HL-60/S4 (cell line): ENCODE results near the gene ATXN2.
"Not testable (repeated sequence)": the region's sequence is repeated elsewhere in the genome, so short reads cannot be mapped to it uniquely, and the experiment has no call there.

Experiments
- in situ Hi-C: fragments of 300-500 bp; cut with MboI; formaldehyde crosslinking; loops from 2 replicates; pipeline ENCODE4 v1.14.3; 2022; ENCODE audit warnings: low sequenced_read_pairs

The ATXN2 gene

GRCh38 chr12:111602348-111602747 lies 3.2 kb upstream of the ATXN2 start:
- in situ Hi-C loops: no loop called here

GRCh38 chr12:111600986-111601385 lies 1.9 kb upstream of the ATXN2 start:
- in situ Hi-C loops: not testable (repeated sequence)

- in situ Hi-C loops: no loop called here
Measured at GRCh38 chr12:111600205-111600642, 1.1 kb upstream of the ATXN2 start.

- in situ Hi-C loops: no loop called here
Measured at GRCh38 chr12:111599453-111600204, 514 bp upstream of the ATXN2 start.

GRCh38 chr12:111597831-111598636 lies 1.1 kb downstream of the ATXN2 start:
- in situ Hi-C loops: no loop called here

GRCh38 chr12:111596985-111597830 lies 1.9 kb downstream of the ATXN2 start:
- in situ Hi-C loops: no loop called here

- in situ Hi-C loops: not testable (repeated sequence)
Measured at GRCh38 chr12:111595341-111595835, 3.7 kb downstream of the ATXN2 start.

- in situ Hi-C loops: not testable (repeated sequence)
Measured at GRCh38 chr12:111591399-111592010, 7.6 kb downstream of the ATXN2 start.

- in situ Hi-C loops: no loop called here
Measured at GRCh38 chr12:111590552-111590951, 8.6 kb downstream of the ATXN2 start.

GRCh38 chr12:111589601-111590000 lies 9.5 kb downstream of the ATXN2 start:
- in situ Hi-C loops: no loop called here

- in situ Hi-C loops: no loop called here
Measured at GRCh38 chr12:111588010-111588409, 11.1 kb downstream of the ATXN2 start.

- in situ Hi-C loops: no loop called here
Measured at GRCh38 chr12:111586986-111587385, 12.1 kb downstream of the ATXN2 start.

- in situ Hi-C loops: no loop called here
Measured at GRCh38 chr12:111585690-111586089, 13.4 kb downstream of the ATXN2 start.

- in situ Hi-C loops: no loop called here
Measured at GRCh38 chr12:111584959-111585358, 14.2 kb downstream of the ATXN2 start.

GRCh38 chr12:111583506-111583905 lies 15.6 kb downstream of the ATXN2 start:
- in situ Hi-C loops: not testable (repeated sequence)

- in situ Hi-C loops: no loop called here
Measured at GRCh38 chr12:111582133-111582747, 16.9 kb downstream of the ATXN2 start.

GRCh38 chr12:111581434-111582132 lies 17.5 kb downstream of the ATXN2 start:
- in situ Hi-C loops: no loop called here

GRCh38 chr12:111580737-111581136 lies 18.4 kb downstream of the ATXN2 start:
- in situ Hi-C loops: no loop called here

- in situ Hi-C loops: no loop called here
Measured at GRCh38 chr12:111580119-111580425, 19.0 kb downstream of the ATXN2 start.

GRCh38 chr12:111578971-111579340 lies 20.2 kb downstream of the ATXN2 start:
- in situ Hi-C loops: no loop called here
